Right cardiac atrium (tissue), 5 donors: Measurements from ENCODE around the gene LIMCH1. TPM values are rescaled to one million over a fixed set of nuclear protein-coding genes. Genes with fewer than 3 reads are reported as not detected.

ENCODE experiments used
- ATAC-seq, 2 donors: fragments of 200-7000 bp; cut with Tn5 transposase; one replicate each; pipeline versions ENCODE4 v1.8.0 to v1.9.1; 2020; ENCODE audit warnings: moderate library complexity in 2 of 2, mild to moderate bottlenecking in 1 of 2
- DNase-seq, 3 donors: peaks; one replicate each; pipeline ENCODE4 v3.0.0-alpha.2; 2020
- H3K27ac ChIP-seq: one replicate; pipeline ENCODE4 v1.5.1; 2013; ENCODE audit warnings: mild to moderate bottlenecking, low read length, control low read depth, moderate library complexity
- H3K27me3 ChIP-seq: one replicate; pipeline ENCODE4 v1.6.1; 2013; ENCODE audit not compliant: control insufficient read depth, insufficient read depth
- H3K4me1 ChIP-seq: one replicate; pipeline ENCODE4 v1.6.1; 2013; ENCODE audit warnings: low read length; ENCODE audit not compliant: control insufficient read depth, insufficient read depth
- H3K4me3 ChIP-seq: one replicate; pipeline ENCODE4 v1.5.1; 2013; ENCODE audit warnings: low read length, control low read depth
- H3K9me3 ChIP-seq: one replicate; pipeline ENCODE4 v1.6.1; 2013; ENCODE audit warnings: low read length; ENCODE audit not compliant: control insufficient read depth
- WGBS: extraction: QIAGEN DNeasy Blood & Tissue Kit; methylation state at CpG from one replicate; pipeline ENCODE4 v1.1.7; 2013; 5-methylcytosine and 5-hydroxymethylcytosine counted together
- intact Hi-C, 4 donors: fragments of 100-400 bp; cut with DNase I; formaldehyde crosslinking; loops; one replicate each; pipeline versions ENCODE4 v1.11.0 to v1.14.0; 2022 to 2023
- polyA plus RNA-seq: library from polyadenylated mRNA; stranded (reverse); fragments of 200-250 nt; gene quantifications from one replicate; pipeline ENCODE4 v1.2.3, GENCODE V29; 2013
- total RNA-seq, 4 donors: library from RNA; stranded (reverse); fragmentation: NEBNext Ultra II Directional; extraction: Animal tissue kit (Norgen Biotek cat#: 25700); gene quantifications; one replicate each; pipeline ENCODE4 v1.2.1, GENCODE V29; 2021
- donor health status: healthy with polysubstance abuse.
- donor health status: DM: no; HTN: yes; CAD: no.
- donor health status: DM: no; HTN: no; CAD: no.
- donor health status: DM: no; HTN: yes; CAD: no; lungs with severe emphysema.
- donor health status: DM: yes; HTN: yes; CAD: no.

The LIMCH1 gene
- total and polyA plus RNA-seq, 5 donors: 43.3 to 248 (median 184) TPM

GRCh38 chr4:41586675-41587225 lies 48.8 kb downstream of the LIMCH1 start:
- H3K4me3 ChIP-seq: no peak overlapping the region
- H3K27ac ChIP-seq: no peak overlapping the region
- 53% methylated on average over 2 of the region's 2 CpGs for WGBS
- ATAC-seq (no peak), DNase-seq (no peak)
- intact Hi-C loops: no loop called here
- H3K4me1 ChIP-seq: peaks cover 14% of the 10 kb centered on the region
- H3K27me3 ChIP-seq: no peaks in the 10 kb centered on the region
- H3K9me3 ChIP-seq: no peaks in the 10 kb centered on the region

- intact Hi-C loops: no loop called here
- no peaks in the 10 kb centered on the region for H3K27me3 ChIP-seq
- DNase-seq (no peak), ATAC-seq (no peak)
- no peaks in the 10 kb centered on the region for H3K9me3 ChIP-seq
- WGBS: 67% methylated on average over 3 of the region's 3 CpGs
- peaks cover 12% of the 10 kb centered on the region for H3K4me1 ChIP-seq
- H3K4me3 ChIP-seq: no peak overlapping the region
- no peak overlapping the region for H3K27ac ChIP-seq
Measured at GRCh38 chr4:41587286-41587685, 49.3 kb downstream of the LIMCH1 start.

- Histone ChIP-seq H3K27ac (peak overlapping the region; percentile 13), H3K4me3 (no peak overlapping the region), H3K27me3 (no peaks in the 10 kb centered on the region), H3K9me3 (no peaks in the 10 kb centered on the region), H3K4me1 (peaks cover 15% of the 10 kb centered on the region)
- ATAC-seq (peak in 1 of 2 donors; percentile 54), DNase-seq (no peak)
- intact Hi-C loops: no loop called here
- WGBS: 30% methylated on average over 3 of the region's 3 CpGs
Measured at GRCh38 chr4:41590591-41590990, 52.6 kb downstream of the LIMCH1 start.

- Histone ChIP-seq H3K9me3 (no peaks in the 10 kb centered on the region), H3K4me1 (peaks cover 11% of the 10 kb centered on the region), H3K4me3 (no peak overlapping the region), H3K27ac (no peak overlapping the region), H3K27me3 (no peaks in the 10 kb centered on the region)
- DNase-seq (peak; percentile 54 to 81 (median 65)), ATAC-seq (peak; percentile 52 to 58)
- WGBS: 46% methylated on average over 3 of the region's 3 CpGs
- intact Hi-C loops: no loop called here
Measured at GRCh38 chr4:41594432-41594831, 56.5 kb downstream of the LIMCH1 start.

GRCh38 chr4:41597494-41597893 lies 59.5 kb downstream of the LIMCH1 start:
- Histone ChIP-seq H3K9me3 (no peaks in the 10 kb centered on the region), H3K27me3 (no peaks in the 10 kb centered on the region), H3K27ac (no peak overlapping the region), H3K4me3 (no peak overlapping the region), H3K4me1 (peaks cover 9% of the 10 kb centered on the region)
- intact Hi-C loops: no loop called here
- no peak for DNase-seq
- no peak for ATAC-seq

- Histone ChIP-seq H3K4me3 (no peak overlapping the region), H3K4me1 (peaks cover 9% of the 10 kb centered on the region), H3K27me3 (no peaks in the 10 kb centered on the region), H3K9me3 (no peaks in the 10 kb centered on the region), H3K27ac (no peak overlapping the region)
- 60% methylated on average over 2 of the region's 2 CpGs for WGBS
- ATAC-seq (no peak), DNase-seq (no peak)
- intact Hi-C loops: no loop called here
Measured at GRCh38 chr4:41598580-41598979, 60.6 kb downstream of the LIMCH1 start.

- Histone ChIP-seq H3K9me3 (no peaks in the 10 kb centered on the region), H3K4me3 (no peak overlapping the region), H3K4me1 (peaks cover 9% of the 10 kb centered on the region), H3K27me3 (no peaks in the 10 kb centered on the region), H3K27ac (no peak overlapping the region)
- DNase-seq (no peak), ATAC-seq (no peak)
- intact Hi-C loops: no loop called here
Measured at GRCh38 chr4:41599192-41599786, 61.3 kb downstream of the LIMCH1 start.

GRCh38 chr4:41600243-41600912 lies 62.4 kb downstream of the LIMCH1 start:
- Histone ChIP-seq H3K27ac (no peak overlapping the region), H3K4me3 (no peak overlapping the region), H3K27me3 (no peaks in the 10 kb centered on the region), H3K4me1 (peaks cover 4% of the 10 kb centered on the region), H3K9me3 (no peaks in the 10 kb centered on the region)
- intact Hi-C loops: no loop called here
- WGBS: 72% methylated on average over 6 of the region's 6 CpGs
- no peak for DNase-seq
- ATAC-seq: peak in 1 of 2 donors; percentile 59

- 45% methylated on average over 1 of the region's 1 CpG for WGBS
- Histone ChIP-seq H3K9me3 (no peaks in the 10 kb centered on the region), H3K4me1 (peaks cover 4% of the 10 kb centered on the region), H3K27me3 (no peaks in the 10 kb centered on the region), H3K27ac (no peak overlapping the region), H3K4me3 (no peak overlapping the region)
- no peak for DNase-seq
- no peak for ATAC-seq
- intact Hi-C loops: no loop called here
Measured at GRCh38 chr4:41601025-41601424, 63.1 kb downstream of the LIMCH1 start.

- no peak for DNase-seq
- no peak overlapping the region for H3K4me3 ChIP-seq
- 84% methylated on average over 3 of the region's 3 CpGs for WGBS
- H3K27me3 ChIP-seq: no peaks in the 10 kb centered on the region
- H3K27ac ChIP-seq: no peak overlapping the region
- no peak for ATAC-seq
- H3K9me3 ChIP-seq: no peaks in the 10 kb centered on the region
- intact Hi-C loops: no loop called here
- H3K4me1 ChIP-seq: peaks cover 4% of the 10 kb centered on the region
Measured at GRCh38 chr4:41602113-41602512, 64.2 kb downstream of the LIMCH1 start.

- Histone ChIP-seq H3K4me1 (peaks cover 4% of the 10 kb centered on the region), H3K27ac (no peak overlapping the region), H3K27me3 (no peaks in the 10 kb centered on the region), H3K9me3 (no peaks in the 10 kb centered on the region), H3K4me3 (no peak overlapping the region)
- WGBS: 67% methylated on average over 3 of the region's 3 CpGs
- intact Hi-C loops: no loop called here
- ATAC-seq (no peak), DNase-seq (no peak)
Measured at GRCh38 chr4:41602886-41603498, 65.0 kb downstream of the LIMCH1 start.
